ENCODE results near the gene PPP2CA. TPM values are rescaled to one million over a fixed set of nuclear protein-coding genes. Genes with fewer than 3 reads are reported as not detected.
A peak's percentile ranks its signal among the peaks of the same experiment; 100 is the strongest.

The PPP2CA gene
- total and polyA plus RNA-seq, 9 of the 15 experiments (the other 6 are each of a cell fraction or from before 2014, with no cell fraction given), result 23.0 to 257 (median 109) TPM

- TF ChIP-seq, protein P1, sequence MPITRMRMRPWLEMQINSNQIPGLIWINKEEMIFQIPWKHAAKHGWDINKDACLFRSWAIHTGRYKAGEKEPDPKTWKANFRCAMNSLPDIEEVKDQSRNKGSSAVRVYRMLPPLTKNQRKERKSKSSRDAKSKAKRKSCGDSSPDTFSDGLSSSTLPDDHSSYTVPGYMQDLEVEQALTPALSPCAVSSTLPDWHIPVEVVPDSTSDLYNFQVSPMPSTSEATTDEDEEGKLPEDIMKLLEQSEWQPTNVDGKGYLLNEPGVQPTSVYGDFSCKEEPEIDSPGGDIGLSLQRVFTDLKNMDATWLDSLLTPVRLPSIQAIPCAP (CRISPR knock-in tag; IDR thresholded peaks at IDR 0.05; ENCODE audit: borderline replicate concordance), result 0 out of 2 replicates have a peak, but pooled peaks have one; percentile 33
- no peak for TF ChIP-seq PYGO2 (tag; IDR thresholded peaks at IDR 0.05)
- peak; percentile 11; the same call in 1 of the 2 replicates for TF ChIP-seq ZNF395 (CRISPR knock-in tag; IDR thresholded peaks at IDR 0.05)
- no peak for TF ChIP-seq SNRNP70 (optimal IDR thresholded peaks at IDR 0.05; ENCODE audit: low read depth, low read length)
- TF ChIP-seq NFE2 (IDR thresholded peaks at IDR 0.05; ENCODE audit: low read depth), result peak; percentile 74
- TF ChIP-seq BRF2 (IDR thresholded peaks at IDR 0.05; ENCODE audit: borderline replicate concordance, insufficient read depth, insufficient read length), result no peak
- TF ChIP-seq ID3 (CRISPR knock-in tag; IDR thresholded peaks at IDR 0.05), result no peak
- no peak for TF ChIP-seq ID3 (tag; IDR thresholded peaks at IDR 0.05)
- no peak for TF ChIP-seq KDM4B (IDR thresholded peaks at IDR 0.05; ENCODE audit: borderline replicate concordance in 2 of 2, low read depth in 1 of 2)
- peak; percentile 96 for TF ChIP-seq TAF1 (IDR thresholded peaks at IDR 0.05; ENCODE audit: control insufficient read depth, extremely low read depth, insufficient read depth, low read length, severe bottlenecking)
- no peak for TF ChIP-seq NBN (IDR thresholded peaks at IDR 0.05; ENCODE audit: low read depth)
- no peak for TF ChIP-seq DNMT1 (IDR thresholded peaks at IDR 0.05)
- 0 out of 2 replicates have a peak, but pooled peaks have one; percentile 49 for TF ChIP-seq E2F3 (CRISPR knock-in tag; IDR thresholded peaks at IDR 0.05)
- TF ChIP-seq, protein P2, sequence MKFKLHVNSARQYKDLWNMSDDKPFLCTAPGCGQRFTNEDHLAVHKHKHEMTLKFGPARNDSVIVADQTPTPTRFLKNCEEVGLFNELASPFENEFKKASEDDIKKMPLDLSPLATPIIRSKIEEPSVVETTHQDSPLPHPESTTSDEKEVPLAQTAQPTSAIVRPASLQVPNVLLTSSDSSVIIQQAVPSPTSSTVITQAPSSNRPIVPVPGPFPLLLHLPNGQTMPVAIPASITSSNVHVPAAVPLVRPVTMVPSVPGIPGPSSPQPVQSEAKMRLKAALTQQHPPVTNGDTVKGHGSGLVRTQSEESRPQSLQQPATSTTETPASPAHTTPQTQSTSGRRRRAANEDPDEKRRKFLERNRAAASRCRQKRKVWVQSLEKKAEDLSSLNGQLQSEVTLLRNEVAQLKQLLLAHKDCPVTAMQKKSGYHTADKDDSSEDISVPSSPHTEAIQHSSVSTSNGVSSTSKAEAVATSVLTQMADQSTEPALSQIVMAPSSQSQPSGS (CRISPR knock-in tag; IDR thresholded peaks at IDR 0.05), result no peak
- TF ChIP-seq E4F1 (CRISPR knock-in tag; IDR thresholded peaks at IDR 0.05; ENCODE audit: borderline replicate concordance), result no peak
- TF ChIP-seq ATF7 (IDR thresholded peaks at IDR 0.05), result peak; percentile 70; the same call in 1 of the 2 replicates
- no peak for TF ChIP-seq ELK3 (CRISPR knock-in tag; IDR thresholded peaks at IDR 0.05)
Observed at GRCh38 chr5:134176511-134177368, 49.1 kb downstream of the PPP2CA start, which contains the start of gene SKP1 (continued).

All from K562 (cell line).